H1 (cell line): Measurements from ENCODE around the gene PHRF1. TPM values are rescaled to one million over a fixed set of nuclear protein-coding genes. Genes with fewer than 3 reads are reported as not detected.

Source experiments
- BRCA1 ChIP-seq: IDR thresholded peaks from 2 replicates; pipeline ENCODE4 v1.6.1; 2012; ENCODE audit warnings: low read depth, low read length, improper control_type of control experiment
- CEBPB ChIP-seq: IDR thresholded peaks from 2 replicates; pipeline ENCODE4 v1.6.1; 2012; ENCODE audit warnings: low read depth, low read length
- CTCF ChIP-seq, 3 experiments: IDR thresholded peaks; 1 replicate in 2 of 3; 2 replicates in 1 of 3; pipeline versions ENCODE4 v1.5.1 to v1.6.1; 2011; ENCODE audit warnings: low read length in 3 of 3, mild to moderate bottlenecking in 3 of 3, inconsistent platforms in 2 of 3, low read depth in 1 of 3, moderate library complexity in 1 of 3; ENCODE audit not compliant: insufficient read depth in 1 of 3; ENCODE audit errors: control extremely low read depth in 1 of 3
- JUN ChIP-seq: IDR thresholded peaks from 2 replicates; pipeline ENCODE4 v1.6.1; 2011; ENCODE audit warnings: low read depth, mild to moderate bottlenecking, improper control_type of control experiment, low read length
- KDM1A ChIP-seq: fragments of 200-600, 300-600 bp; sonication (generic); IDR thresholded peaks from 2 replicates; pipeline ENCODE4 v1.7.1; 2016; ENCODE audit warnings: mild to moderate bottlenecking, low read length, borderline replicate concordance
- MAX ChIP-seq: IDR thresholded peaks from 2 replicates; pipeline ENCODE4 v1.6.1; 2012; ENCODE audit warnings: inconsistent platforms
- RXRA ChIP-seq: IDR thresholded peaks from 2 replicates; pipeline ENCODE4 v1.6.1; 2011; ENCODE audit warnings: low read depth, mild to moderate bottlenecking, low read length, moderate library complexity; ENCODE audit not compliant: insufficient read depth
- SIRT6 ChIP-seq: IDR thresholded peaks from one replicate; pipeline ENCODE4 v1.7.1; 2012; ENCODE audit warnings: low read length, inconsistent platforms
- polyA plus RNA-seq, 7 experiments: library from polyadenylated mRNA; depleted of rRNA in 3 of 7; stranded (reverse) in 5 of 7; unstranded in 2 of 7; fragments of >200 nt in 5 of 7; fragments of 200-250 nt in 2 of 7; gene quantifications; 1 replicate in 5 of 7; 2 replicates in 1 of 7; 4 replicates in 1 of 7; pipeline versions ENCODE4 v1.2.1 to v1.2.3, GENCODE V29; 2011 to 2013; ENCODE audit warnings: missing spikeins in 2 of 7, mixed read lengths in 2 of 7
- total RNA-seq: library from RNA; stranded (reverse); fragmentation: NEBNext Ultra II Directional; extraction: Animal tissue kit (Norgen Biotek cat#: 25700); gene quantifications from 2 replicates; pipeline ENCODE4 v1.2.1, GENCODE V29; 2021

Gene PHRF1
- total and polyA plus RNA-seq, 2 of the 8 experiments (the other 6 are each of a cell fraction or from before 2014, with no cell fraction given), result 13.4 to 37.3 TPM

GRCh38 chr11:630871-631270 is 54.6 kb downstream of the PHRF1 start (continued):
- TF ChIP-seq JUN (no peak), MAX (no peak), CEBPB (no peak), KDM1A (no peak), SIRT6 (no peak), BRCA1 (no peak), RXRA (no peak), CTCF (IDR thresholded peaks at IDR 0.05; ENCODE audit: control extremely low read depth in 1 of 3, insufficient read depth in 1 of 3, low read depth in 1 of 3, low read length in 3 of 3) (no peak)
